Thoracic aorta (tissue), 2 donors: ENCODE data around the gene VIL1. TPM values are rescaled to one million over a fixed set of nuclear protein-coding genes. Genes with fewer than 3 reads are reported as not detected.

Experiments
- ATAC-seq: fragments of 150-250 bp; one replicate; pipeline ENCODE4 v1.8.0; 2017; ENCODE audit warnings: low read depth; ENCODE audit not compliant: insufficient number of reproducible peaks, low FRiP score
- DNase-seq: peaks from one replicate; pipeline ENCODE4 v3.0.0-alpha.2; 2020; ENCODE audit warnings: low spot score
- H3K27ac ChIP-seq, 2 donors: fragments of 200-600 bp; sonication (generic); 1 replicate in 1 of 2; 2 replicates in 1 of 2; pipeline ENCODE4 v1.5.1; 2016; ENCODE audit warnings: mild to moderate bottlenecking in 2 of 2, moderate library complexity in 2 of 2
- H3K27me3 ChIP-seq: fragments of 200-600 bp; sonication (generic); replicated peaks from 2 replicates; pipeline ENCODE4 v1.6.0; 2016; ENCODE audit warnings: mild to moderate bottlenecking; ENCODE audit not compliant: insufficient read depth
- H3K36me3 ChIP-seq: fragments of 200-600 bp; sonication (generic); one replicate; pipeline ENCODE4 v1.5.1; 2016
- H3K4me1 ChIP-seq, 2 donors: fragments of 200-600 bp; sonication (generic); 1 replicate in 1 of 2; 2 replicates in 1 of 2; pipeline versions ENCODE4 v1.5.1 to v1.6.0; 2016; ENCODE audit warnings: low read depth in 2 of 2, mild to moderate bottlenecking in 1 of 2; ENCODE audit not compliant: control insufficient read depth in 1 of 2
- H3K4me3 ChIP-seq: fragments of 200-600 bp; sonication (generic); 2 replicates; pipeline ENCODE4 v1.5.1; 2016; ENCODE audit warnings: mild to moderate bottlenecking
- H3K9me3 ChIP-seq: fragments of 200-600 bp; sonication (generic); 2 replicates; pipeline ENCODE4 v1.5.1; 2016
- CTCF ChIP-seq: fragments of 200-600 bp; sonication (generic); IDR thresholded peaks from one replicate; pipeline ENCODE4 v1.5.1; 2019; ENCODE audit warnings: antibody characterized with exemption
- total RNA-seq, 2 donors: library from RNA; depleted of rRNA; stranded (reverse); fragments of >200 nt; gene quantifications; one replicate each; pipeline versions ENCODE4 v1.1.0 to v1.2.3, GENCODE V29; 2016

Gene VIL1
- total RNA-seq, 2 donors from 2014 or later: 3.6 TPM; not detected in 1

- DNase-seq (no peak), ATAC-seq (no peak)
- Histone ChIP-seq H3K36me3 (peaks cover 21% of the 10 kb centered on the region), H3K9me3 (no peaks in the 10 kb centered on the region), H3K4me1 (no peaks in the 10 kb centered on the region), H3K27me3 (no peaks in the 10 kb centered on the region), H3K4me3 (no peak overlapping the region), H3K27ac (no peak overlapping the region)
- no peak for TF ChIP-seq CTCF
These were observed 67.2 kb downstream of the VIL1 start for GRCh38 chr2:218485986-218486667.

- H3K9me3 ChIP-seq: no peaks in the 10 kb centered on the region
- ATAC-seq (no peak), DNase-seq (no peak)
- no peaks in the 10 kb centered on the region for H3K27me3 ChIP-seq
- no peak for TF ChIP-seq CTCF
- peaks cover 3% of the 10 kb centered on the region for H3K36me3 ChIP-seq
- no peak overlapping the region for H3K4me3 ChIP-seq
- peaks cover 0 to 9% of the 10 kb centered on the region in 2 donors for H3K4me1 ChIP-seq
- H3K27ac ChIP-seq: no peak overlapping the region
These were observed 81.7 kb downstream of the VIL1 start for GRCh38 chr2:218500501-218501060.

- no peak for ATAC-seq
- Histone ChIP-seq H3K36me3 (peaks cover 3% of the 10 kb centered on the region), H3K9me3 (no peaks in the 10 kb centered on the region), H3K4me3 (no peak overlapping the region), H3K4me1 (peaks cover 0 to 9% of the 10 kb centered on the region in 2 donors), H3K27me3 (no peaks in the 10 kb centered on the region), H3K27ac (no peak overlapping the region)
- no peak for TF ChIP-seq CTCF
- DNase-seq: no peak
These were observed 82.7 kb downstream of the VIL1 start for GRCh38 chr2:218501665-218502064.

Other genes starting within 250 kb of the VIL1 start
- 100 to 1,000 TPM; 378 to 469 TPM for gene ARPC2, start 201.9 kb upstream of the VIL1 start, total RNA-seq
- gene GPBAR1, start 158.1 kb upstream of the VIL1 start, total RNA-seq: 1 to 10 TPM; 3.5 to 4.2 TPM
- gene AAMP, start 149.0 kb upstream of the VIL1 start, total RNA-seq: 10 to 100 TPM; 95.9 to 97.5 TPM
- gene PNKD, start 148.6 kb upstream of the VIL1 start, total RNA-seq: 10 to 100 TPM; 19.4 to 38.4 TPM
- gene TMBIM1, start 126.6 kb upstream of the VIL1 start, total RNA-seq: 100 to 1,000 TPM; 324 to 369 TPM
- not detected for gene CATIP, start 62.3 kb upstream of the VIL1 start, total RNA-seq
- gene SLC11A1, start 36.9 kb upstream of the VIL1 start, total RNA-seq: 100 to 1,000 TPM; 122 to 190 TPM
- 100 to 1,000 TPM; 141 to 182 TPM for gene CTDSP1, start 19.3 kb upstream of the VIL1 start, total RNA-seq
- gene USP37, start 149.2 kb downstream of the VIL1 start, total RNA-seq: 10 to 100 TPM; 10.2 to 18.6 TPM
- 10 to 100 TPM; 33.7 to 59.5 TPM for gene CNOT9, start 149.7 kb downstream of the VIL1 start, total RNA-seq
- 1 to 10 TPM; 1.6 to 8.3 TPM for gene PLCD4, start 188.8 kb downstream of the VIL1 start, total RNA-seq
- gene ZNF142, start 240.5 kb downstream of the VIL1 start, total RNA-seq: 10 to 100 TPM; 27.9 to 47.9 TPM
- 10 to 100 TPM; 30.2 to 40.1 TPM for gene BCS1L, start 240.6 kb downstream of the VIL1 start, total RNA-seq